Left ventricle myocardium inferior (tissue), 1 donor: ENCODE data around the gene TRIO. TPM values are rescaled to one million over a fixed set of nuclear protein-coding genes. Genes with fewer than 3 reads are reported as not detected.
A peak's percentile ranks its signal among the peaks of the same experiment; 100 is the strongest.

ENCODE experiments used
- DNase-seq: peaks from one replicate; pipeline ENCODE4 v3.0.0-alpha.2; 2020
- H3K27ac ChIP-seq: fragments of 200-600 bp; replicated peaks from 2 replicates; pipeline ENCODE4 v1.8.0; 2021
- H3K27me3 ChIP-seq: fragments of 200-600 bp; 2 replicates; pipeline ENCODE4 v1.8.0; 2021; ENCODE audit warnings: low read depth
- H3K36me3 ChIP-seq: fragments of 200-600 bp; 2 replicates; pipeline ENCODE4 v1.8.0; 2021
- H3K4me1 ChIP-seq: fragments of 200-600 bp; 2 replicates; pipeline ENCODE4 v1.8.0; 2021
- H3K4me3 ChIP-seq: fragments of 200-600 bp; 2 replicates; pipeline ENCODE4 v1.8.0; 2021; ENCODE audit warnings: mild to moderate bottlenecking, moderate library complexity
- H3K9me3 ChIP-seq: fragments of 200-600 bp; replicated peaks from 2 replicates; pipeline ENCODE4 v1.8.0; 2021
- CTCF ChIP-seq: fragments of 200-600 bp; IDR thresholded peaks from 2 replicates; pipeline ENCODE4 v1.8.0; 2021; ENCODE audit warnings: antibody characterized with exemption, mild to moderate bottlenecking, borderline replicate concordance
- intact Hi-C: fragments of 100-400 bp; cut with micrococcal nuclease; formaldehyde crosslinking; loops from one replicate; pipeline ENCODE4 v1.11.0; 2022
- total RNA-seq: library from RNA; stranded (reverse); fragmentation: NEBNext Ultra II Directional; extraction: Animal tissue kit (Norgen Biotek cat#: 25700); gene quantifications from one replicate; pipeline ENCODE4 v1.2.1, GENCODE V29; 2021
- donor health status: DM: no; HTN: yes; CAD: no; lungs with severe emphysema.

The TRIO gene
- total RNA-seq, 1 donor from 2014 or later: 52.8 TPM

GRCh38 chr5:14218897-14219573 is 75.9 kb downstream of the TRIO start:
- H3K4me1 ChIP-seq: peaks cover 78% of the 10 kb centered on the region
- H3K4me3 ChIP-seq: no peak overlapping the region
- TF ChIP-seq CTCF: no peak
- intact Hi-C loops: no loop called here
- peak overlapping the region; percentile 54 for H3K27ac ChIP-seq
- H3K36me3 ChIP-seq: no peaks in the 10 kb centered on the region
- DNase-seq: no peak
- no peaks in the 10 kb centered on the region for H3K27me3 ChIP-seq
- no peaks in the 10 kb centered on the region for H3K9me3 ChIP-seq

GRCh38 chr5:14219800-14220512 is 76.8 kb downstream of the TRIO start:
- TF ChIP-seq CTCF: no peak
- intact Hi-C loops: no loop called here
- Histone ChIP-seq H3K27ac (peak overlapping the region; percentile 54), H3K4me3 (no peak overlapping the region), H3K4me1 (peaks cover 85% of the 10 kb centered on the region), H3K9me3 (no peaks in the 10 kb centered on the region), H3K36me3 (no peaks in the 10 kb centered on the region), H3K27me3 (no peaks in the 10 kb centered on the region)
- no peak for DNase-seq

GRCh38 chr5:14220642-14221041 is 77.5 kb downstream of the TRIO start:
- Histone ChIP-seq H3K4me3 (no peak overlapping the region), H3K36me3 (no peaks in the 10 kb centered on the region), H3K27me3 (no peaks in the 10 kb centered on the region), H3K9me3 (no peaks in the 10 kb centered on the region), H3K4me1 (peaks cover 91% of the 10 kb centered on the region), H3K27ac (peak overlapping the region; percentile 54)
- no peak for DNase-seq
- intact Hi-C loops: no loop called here
- no peak for TF ChIP-seq CTCF

- TF ChIP-seq CTCF: no peak
- no peaks in the 10 kb centered on the region for H3K27me3 ChIP-seq
- H3K4me3 ChIP-seq: no peak overlapping the region
- H3K4me1 ChIP-seq: peaks cover 92% of the 10 kb centered on the region
- no peak for DNase-seq
- H3K9me3 ChIP-seq: no peaks in the 10 kb centered on the region
- intact Hi-C loops: no loop called here
- no peak overlapping the region for H3K27ac ChIP-seq
- no peaks in the 10 kb centered on the region for H3K36me3 ChIP-seq
Observed at GRCh38 chr5:14221732-14222131, 78.6 kb downstream of the TRIO start.

GRCh38 chr5:14222206-14222605 is 79.1 kb downstream of the TRIO start:
- intact Hi-C loops: no loop called here
- H3K4me1 ChIP-seq: peaks cover 92% of the 10 kb centered on the region
- H3K36me3 ChIP-seq: no peaks in the 10 kb centered on the region
- no peak overlapping the region for H3K27ac ChIP-seq
- no peaks in the 10 kb centered on the region for H3K9me3 ChIP-seq
- no peak for TF ChIP-seq CTCF
- no peak for DNase-seq
- no peaks in the 10 kb centered on the region for H3K27me3 ChIP-seq
- no peak overlapping the region for H3K4me3 ChIP-seq
